NOMO-1 treated with DMSO at 0.1 percent for 48 hours (cell line): ENCODE data around the gene PPP1R7.

ENCODE experiments used
- DNase-seq: peaks from one replicate; lab custom pipeline; 2025; ENCODE audit not compliant: unreplicated experiment; lab: John Stamatoyannopoulos, UW

The PPP1R7 gene

GRCh38 chr2:241207641-241208040, 57.4 kb downstream of the PPP1R7 start:
- DNase-seq: no peak

- DNase-seq: no peak
Measured at GRCh38 chr2:241208058-241208457, 57.8 kb downstream of the PPP1R7 start.

GRCh38 chr2:241209271-241209670, 59.0 kb downstream of the PPP1R7 start:
- no peak for DNase-seq

GRCh38 chr2:241211276-241211675, 61.0 kb downstream of the PPP1R7 start:
- DNase-seq: no peak

- no peak for DNase-seq
Measured at GRCh38 chr2:241213041-241213440, 62.8 kb downstream of the PPP1R7 start.

DNA sequence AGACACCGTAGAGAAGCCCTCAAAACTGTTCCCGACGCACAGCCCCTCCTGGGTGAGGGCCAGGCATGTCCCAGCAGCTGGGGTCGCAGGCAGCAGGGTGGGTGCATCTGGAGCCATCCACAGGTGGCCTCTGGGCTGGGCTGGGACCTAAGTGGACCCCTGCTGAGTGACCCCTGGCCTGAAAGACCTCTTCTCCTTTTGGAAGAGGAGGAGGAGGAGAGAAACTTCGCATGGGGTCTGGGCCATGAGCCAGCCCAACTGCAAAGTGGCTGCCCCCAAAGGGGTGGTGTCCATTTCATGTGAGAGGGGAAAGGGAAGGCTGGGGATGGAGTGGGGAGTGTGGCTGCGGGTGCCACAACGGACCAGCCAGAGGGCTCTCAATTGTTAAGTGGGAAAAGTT, 63.3 kb downstream of the PPP1R7 start:
- DNase-seq: no peak

DNA sequence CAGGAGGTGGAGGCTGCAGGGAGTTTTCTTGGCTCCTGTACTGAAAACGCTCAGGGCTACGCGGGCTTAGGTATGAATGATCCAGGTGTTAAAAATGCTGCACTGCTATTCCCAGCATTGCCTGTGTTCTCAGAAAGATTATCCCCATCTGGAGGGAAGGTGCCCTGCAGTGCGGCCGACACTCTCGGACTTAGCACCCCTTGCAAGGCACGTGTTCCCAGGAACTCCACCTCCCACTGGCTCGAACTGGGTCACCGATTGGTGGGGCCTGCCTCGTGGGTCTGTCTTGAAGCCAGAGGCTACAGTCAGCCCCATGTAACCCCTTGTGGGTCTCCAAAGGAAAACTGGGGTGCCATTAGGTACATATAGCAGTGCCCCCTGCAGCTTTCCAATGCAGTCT, 63.9 kb downstream of the PPP1R7 start:
- no peak for DNase-seq

- no peak for DNase-seq
Measured at GRCh38 chr2:241214766-241215165, 64.5 kb downstream of the PPP1R7 start.

DNA sequence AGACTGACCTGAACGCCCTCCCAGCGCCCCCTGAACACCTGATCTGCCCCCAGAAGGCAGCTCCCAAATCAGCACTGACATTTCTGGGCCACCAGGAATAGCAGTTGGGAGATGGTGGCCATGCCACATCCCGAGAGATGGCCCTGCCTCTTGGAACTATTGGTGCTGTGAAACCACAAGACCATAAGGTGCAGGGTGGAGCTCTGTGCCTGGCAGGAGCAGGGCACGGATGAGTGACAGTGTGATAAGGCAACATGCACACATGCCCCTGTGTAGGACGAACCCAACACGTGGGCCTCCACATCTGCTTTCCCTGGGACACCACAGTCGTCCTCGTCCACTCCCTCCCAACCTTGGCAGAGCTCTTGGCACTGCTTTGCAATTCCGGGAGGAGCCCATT, 65.2 kb downstream of the PPP1R7 start:
- DNase-seq: no peak

DNA sequence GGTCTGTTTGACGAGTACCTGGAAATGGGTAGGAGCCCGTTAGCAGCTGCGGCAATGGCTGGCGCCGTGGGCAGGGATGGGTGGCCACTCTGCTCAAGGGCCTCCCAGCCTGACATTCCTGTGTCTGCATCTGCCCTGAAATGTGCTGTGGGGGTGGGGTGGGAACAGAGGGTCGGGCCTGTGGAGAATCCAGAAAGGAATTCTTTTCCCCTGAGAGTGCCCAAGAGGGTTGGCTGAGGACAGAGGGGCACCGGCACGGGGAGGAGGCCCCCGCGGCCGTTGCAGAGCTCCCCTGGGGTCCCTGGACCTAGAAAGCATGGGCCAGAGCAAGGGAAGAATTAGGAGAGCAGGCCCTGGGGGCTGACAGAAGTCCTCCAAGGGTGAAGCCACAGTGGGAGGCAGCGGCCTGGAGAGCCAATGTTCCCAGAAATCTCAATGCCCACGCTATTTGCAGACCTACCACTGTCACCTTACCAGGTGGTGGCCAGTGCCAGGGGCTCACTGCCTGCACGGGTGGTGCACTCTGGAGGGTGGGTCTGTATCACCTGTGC, 66.0 kb downstream of the PPP1R7 start:
- DNase-seq: no peak

- DNase-seq: peak; percentile 10
Measured at GRCh38 chr2:241217320-241218031, 67.2 kb downstream of the PPP1R7 start.

DNA sequence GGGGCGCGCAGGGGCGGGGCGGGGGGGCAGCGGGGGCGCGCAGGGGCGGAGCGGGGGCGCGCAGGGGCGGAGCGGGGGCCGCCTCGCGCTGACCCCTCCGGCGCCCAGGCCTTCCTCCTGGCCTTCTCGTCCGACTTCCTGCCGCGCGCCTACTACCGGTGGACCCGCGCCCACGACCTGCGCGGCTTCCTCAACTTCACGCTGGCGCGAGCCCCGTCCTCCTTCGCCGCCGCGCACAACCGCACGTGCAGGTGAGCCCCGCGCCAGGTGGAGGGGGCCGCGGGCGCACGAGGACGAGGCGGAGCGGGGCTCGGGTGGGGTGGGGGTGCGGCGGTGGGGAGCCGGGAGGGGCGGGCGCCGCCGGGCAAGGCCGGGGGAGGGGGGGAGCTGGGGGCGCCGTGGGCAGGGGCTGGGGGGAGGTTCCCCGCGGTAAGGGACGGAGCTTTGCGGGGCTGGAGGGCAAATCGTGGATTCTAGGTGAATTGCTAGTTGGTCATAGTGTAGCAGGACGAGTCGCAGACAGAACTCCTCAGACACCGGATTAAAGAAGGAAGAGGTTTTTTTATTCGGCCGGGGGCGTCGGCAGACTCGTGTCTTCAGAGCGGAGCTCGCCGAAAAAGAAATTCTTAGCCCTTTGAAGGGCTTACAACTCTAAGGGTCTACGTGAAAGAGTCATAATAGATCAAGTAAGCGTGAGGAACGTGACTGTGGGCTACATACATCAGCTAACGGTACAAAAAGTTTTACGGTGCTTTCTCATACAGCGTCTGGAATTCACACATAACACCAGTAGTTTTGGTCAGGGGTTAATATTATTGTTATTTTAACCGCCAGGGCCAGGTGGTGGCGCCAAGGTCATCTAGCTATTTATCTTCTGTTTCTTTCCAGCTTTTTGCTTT, 68.1 kb downstream of the PPP1R7 start:
- DNase-seq: peak; percentile 26

GRCh38 chr2:241219030-241219382, 68.7 kb downstream of the PPP1R7 start:
- no peak for DNase-seq

DNA sequence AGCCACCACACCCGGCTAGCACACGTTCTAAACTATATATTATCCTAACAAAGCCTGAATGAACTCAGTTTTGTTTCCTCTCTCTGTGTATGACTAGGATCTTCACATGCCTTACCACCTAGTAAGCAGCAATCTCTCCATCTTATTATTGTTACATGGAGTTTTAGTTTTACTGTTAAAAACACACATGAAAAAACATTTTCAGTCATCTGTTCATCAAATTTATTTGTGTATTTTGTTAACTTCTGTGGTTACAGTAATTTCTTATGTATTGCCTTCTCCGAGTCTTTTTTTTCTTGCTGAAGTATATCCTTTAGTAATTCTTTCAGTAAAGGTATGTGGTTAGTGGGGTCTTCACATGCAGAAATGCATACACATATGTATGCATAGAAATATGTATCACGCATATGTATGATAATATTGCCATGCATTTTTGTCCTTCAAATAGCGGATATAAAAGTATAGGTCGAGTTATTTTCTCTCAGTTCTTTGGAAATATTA, 69.6 kb downstream of the PPP1R7 start:
- DNase-seq: no peak

DNA sequence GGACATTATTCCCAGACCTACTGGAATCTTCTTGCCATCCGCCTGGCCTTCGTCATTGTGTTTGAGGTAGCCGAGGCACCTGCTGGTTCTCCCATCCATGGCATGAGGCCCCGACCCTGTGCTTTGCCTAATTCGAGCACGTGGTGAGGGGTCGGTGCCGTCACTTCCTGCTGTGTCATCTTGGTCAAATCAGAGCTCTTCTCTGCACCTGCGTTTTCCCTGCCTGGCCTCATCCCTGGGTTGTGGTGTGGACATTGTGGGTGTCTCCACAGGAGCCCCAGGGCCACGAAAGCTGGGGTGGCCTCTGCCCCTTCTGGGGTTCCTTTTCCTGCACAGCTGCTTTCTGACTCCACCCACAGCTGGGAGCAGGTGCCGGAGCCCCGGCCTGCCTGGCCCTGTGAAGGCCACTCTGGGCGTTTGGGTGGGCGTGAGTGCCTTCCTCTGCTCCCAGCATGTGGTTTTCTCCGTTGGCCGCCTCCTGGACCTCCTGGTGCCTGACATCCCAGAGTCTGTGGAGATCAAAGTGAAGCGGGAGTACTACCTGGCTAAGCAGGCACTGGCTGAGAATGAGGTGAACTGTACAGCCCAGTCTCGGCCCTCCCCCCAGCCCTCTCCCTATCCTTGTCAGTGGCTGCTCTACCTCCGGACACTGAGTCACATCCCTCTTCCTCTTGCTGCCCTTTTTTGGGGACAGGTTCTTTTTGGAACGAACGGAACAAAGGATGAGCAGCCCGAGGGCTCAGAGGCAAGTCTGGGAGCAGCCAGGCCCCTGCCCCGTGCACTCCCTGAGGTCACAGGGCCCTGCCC, 73.1 kb downstream of the PPP1R7 start:
- DNase-seq: no peak

GRCh38 chr2:241224018-241224850, 74.0 kb downstream of the PPP1R7 start:
- DNase-seq: no peak

- DNase-seq: no peak
Measured at GRCh38 chr2:241224851-241225438, 74.7 kb downstream of the PPP1R7 start.

GRCh38 chr2:241225545-241225944, 75.3 kb downstream of the PPP1R7 start:
- no peak for DNase-seq

GRCh38 chr2:241225983-241226382, 75.7 kb downstream of the PPP1R7 start:
- no peak for DNase-seq
